ENCODE results near the gene SNORC.
"Not testable (repeated sequence)": the region's sequence is repeated elsewhere in the genome, so short reads cannot be mapped to it uniquely, and the experiment has no call there.

Gene SNORC

GRCh38 chr2:232898592-232899543 lies 28.8 kb downstream of the SNORC start:
- no peak for DNase-seq

GRCh38 chr2:232900811-232901735 lies 31.0 kb downstream of the SNORC start:
- no peak for DNase-seq

- no peak for DNase-seq
Measured at GRCh38 chr2:232901736-232902578, 31.9 kb downstream of the SNORC start.

GRCh38 chr2:232903989-232904388 lies 33.9 kb downstream of the SNORC start:
- no peak for DNase-seq

- peak; percentile 2 for DNase-seq
Measured at GRCh38 chr2:232906867-232907717, 37.0 kb downstream of the SNORC start.

- DNase-seq, result not testable (repeated sequence)
Measured at GRCh38 chr2:232907718-232908085, 37.6 kb downstream of the SNORC start.

GRCh38 chr2:232908695-232909094 lies 38.6 kb downstream of the SNORC start:
- DNase-seq, result no peak

- DNase-seq, result no peak
Measured at GRCh38 chr2:232910376-232910775, 40.3 kb downstream of the SNORC start.

- no peak for DNase-seq
Measured at GRCh38 chr2:232911712-232912277, 41.7 kb downstream of the SNORC start.

GRCh38 chr2:232913903-232914302 lies 43.8 kb downstream of the SNORC start:
- no peak for DNase-seq

- DNase-seq, result no peak
Measured at GRCh38 chr2:232919141-232919540, 49.1 kb downstream of the SNORC start.

GRCh38 chr2:232920055-232920454 lies 50.0 kb downstream of the SNORC start:
- DNase-seq, result no peak

GRCh38 chr2:232920760-232921159 lies 50.7 kb downstream of the SNORC start:
- no peak for DNase-seq

GRCh38 chr2:232924433-232924832 lies 54.4 kb downstream of the SNORC start:
- no peak for DNase-seq

GRCh38 chr2:232925153-232925820 lies 55.2 kb downstream of the SNORC start:
- DNase-seq, result no peak

GRCh38 chr2:232925821-232926156 lies 55.7 kb downstream of the SNORC start:
- no peak for DNase-seq

- DNase-seq, result no peak
Measured at GRCh38 chr2:232926431-232926939, 56.4 kb downstream of the SNORC start.

- DNase-seq, result no peak
Measured at GRCh38 chr2:232927032-232927792, 57.1 kb downstream of the SNORC start.

- DNase-seq, result no peak
Measured at GRCh38 chr2:232927793-232928550, 57.9 kb downstream of the SNORC start.
